Endothelial cell of umbilical vein (primary cell): ENCODE measurements around the gene EIF2AK3. TPM values are rescaled to one million over a fixed set of nuclear protein-coding genes. Genes with fewer than 3 reads are reported as not detected.

Source experiments
- BruUV-seq: library from RNA; stranded (reverse); fragments of 400-500 nt; replicated peaks from 2 replicates; lab custom pipeline; 2021; lab: Mats Ljungman, UMichigan
- CTCF ChIA-PET: fragments of 300-600, 350-600 bp; sonication (Branson Sonifier 250); formaldehyde crosslinking; loops from one replicate; lab custom pipeline; 2021; ENCODE audit warnings: antibody characterized with exemption, inconsistent platforms; lab: Charles Lee
- POLR2A ChIA-PET: fragments of 300-600, 350-600 bp; sonication (Branson Sonifier 250); formaldehyde crosslinking; loops from one replicate; lab custom pipeline; 2021; ENCODE audit warnings: antibody characterized with exemption, inconsistent platforms; lab: Charles Lee
- DNase-seq: peaks from one replicate; pipeline ENCODE4 v3.0.0-alpha.2; 2011; ENCODE audit warnings: low read depth, low spot score
- FAIRE-seq: peaks from 2 replicates; lab custom pipeline; 2011; peaks lifted over from hg19 to GRCh38; lab: Jason Lieb, UNC
- H2AFZ ChIP-seq: 2 replicates; pipeline ENCODE4 v1.6.0; 2012; ENCODE audit warnings: low read depth, low read length, control low read depth, inconsistent platforms
- H3K27ac ChIP-seq: 2 replicates; pipeline ENCODE4 v1.5.1; 2011; ENCODE audit warnings: low read depth, mild to moderate bottlenecking, control low read depth, low read length, moderate library complexity; ENCODE audit not compliant: insufficient read depth
- H3K27me3 ChIP-seq, 2 experiments: 2 replicates each; pipeline versions ENCODE4 v1.6.0 to v1.6.1; 2011; ENCODE audit warnings: low read length in 2 of 2, mixed read lengths in 1 of 2; ENCODE audit not compliant: control insufficient read depth in 2 of 2, insufficient read depth in 2 of 2
- H3K36me3 ChIP-seq, 2 experiments: 2 replicates in 1 of 2; 3 replicates in 1 of 2; pipeline ENCODE4 v1.5.1; 2011; ENCODE audit warnings: low read length in 2 of 2, mild to moderate bottlenecking in 1 of 2, moderate library complexity in 1 of 2; ENCODE audit not compliant: control insufficient read depth in 2 of 2, insufficient read depth in 2 of 2; ENCODE audit errors: extremely low read depth in 1 of 2
- H3K4me1 ChIP-seq: 3 replicates; pipeline ENCODE4 v1.5.1; 2011; ENCODE audit warnings: mild to moderate bottlenecking, low read length; ENCODE audit not compliant: control insufficient read depth, insufficient read depth; ENCODE audit errors: extremely low read depth
- H3K4me2 ChIP-seq: 2 replicates; pipeline ENCODE4 v1.6.1; 2011; ENCODE audit warnings: low read length, control low read depth, mixed read lengths; ENCODE audit not compliant: insufficient read depth
- H3K4me3 ChIP-seq, 3 experiments: fragments of 200-600 bp in 1 of 3; sonication (generic), shearing (Covaris generic) in 1 of 3; replicated peaks in 1 of 3; 2 replicates each; pipeline ENCODE4 v1.5.1; 2011 to 2016; ENCODE audit warnings: control low read depth in 3 of 3, low read length in 3 of 3, mild to moderate bottlenecking in 2 of 3, inconsistent platforms in 1 of 3, low read depth in 1 of 3, moderate library complexity in 1 of 3; ENCODE audit not compliant: insufficient read depth in 1 of 3
- H3K79me2 ChIP-seq: 2 replicates; pipeline ENCODE4 v1.6.0; 2012; ENCODE audit warnings: low read length, inconsistent platforms; ENCODE audit not compliant: control insufficient read depth, insufficient read depth
- H3K9ac ChIP-seq: replicated peaks from 2 replicates; pipeline ENCODE3; 2011; ENCODE audit warnings: low read length, control low read depth; ENCODE audit not compliant: insufficient read depth; ENCODE audit errors: extremely low read depth
- H3K9me1 ChIP-seq: replicated peaks from 3 replicates; pipeline ENCODE4 v1.6.0; 2011; ENCODE audit warnings: mild to moderate bottlenecking, low read length; ENCODE audit not compliant: control insufficient read depth, insufficient read depth; ENCODE audit errors: extremely low read depth
- H3K9me3 ChIP-seq: replicated peaks from 2 replicates; pipeline ENCODE4 v1.5.1; 2012; ENCODE audit warnings: low read length, inconsistent platforms; ENCODE audit not compliant: control insufficient read depth, insufficient read depth
- H4K20me1 ChIP-seq: replicated peaks from 2 replicates; pipeline ENCODE3; 2011; ENCODE audit warnings: mild to moderate bottlenecking, low read length; ENCODE audit not compliant: control insufficient read depth, insufficient read depth; ENCODE audit errors: extremely low read depth
- EZH2 ChIP-seq: IDR thresholded peaks from 2 replicates; pipeline ENCODE4 v1.6.1; 2012; ENCODE audit warnings: borderline replicate concordance, low read depth, mild to moderate bottlenecking, moderate library complexity, low read length, inconsistent platforms; ENCODE audit not compliant: severe bottlenecking
- FOS ChIP-seq: IDR thresholded peaks from 2 replicates; pipeline ENCODE4 v1.6.1; 2011; ENCODE audit warnings: mild to moderate bottlenecking, low read length, moderate library complexity, borderline replicate concordance; ENCODE audit not compliant: insufficient read depth
- GATA2 ChIP-seq: IDR thresholded peaks from 2 replicates; pipeline ENCODE4 v1.7.0; 2011; ENCODE audit warnings: low read depth, mild to moderate bottlenecking, moderate library complexity, mixed read lengths, low read length; ENCODE audit not compliant: insufficient read length, insufficient read depth
- JUN ChIP-seq: IDR thresholded peaks from 2 replicates; pipeline ENCODE4 v1.6.1; 2011; ENCODE audit warnings: borderline replicate concordance, low read depth; ENCODE audit not compliant: insufficient read length, insufficient read depth
- MYC ChIP-seq: IDR thresholded peaks from one replicate; pipeline ENCODE4 v1.6.1; 2011; ENCODE audit warnings: mild to moderate bottlenecking, low read depth, low read length
- POLR2A ChIP-seq: IDR thresholded peaks from 2 replicates; pipeline ENCODE4 v1.6.1; 2012; ENCODE audit warnings: low read depth, mild to moderate bottlenecking, control low read depth, low read length
- POLR2AphosphoS5 ChIP-seq: IDR thresholded peaks from 2 replicates; pipeline ENCODE4 v1.6.1; 2012; ENCODE audit warnings: low read depth, mild to moderate bottlenecking, control low read depth, low read length, moderate library complexity; ENCODE audit not compliant: insufficient read depth
- dilution Hi-C: fragments of 300-500 bp; cut with MboI; formaldehyde crosslinking; loops from one replicate; pipeline ENCODE4 v1.15.0; 2019; ENCODE audit warnings: low sequenced_read_pairs; ENCODE audit not compliant: extremely low pct_ligation_motif_present
- intact Hi-C: fragments of 100-400 bp; cut with micrococcal nuclease; formaldehyde crosslinking; loops from one replicate; pipeline ENCODE4 v1.10.0; 2022
- polyA plus RNA-seq, 4 experiments: library from polyadenylated mRNA; depleted of rRNA in 3 of 4; stranded (reverse) in 3 of 4; unstranded in 1 of 4; fragments of >200 nt; gene quantifications; 2 replicates each; pipeline versions ENCODE4 v1.2.1 to v1.2.3, GENCODE V29; 2011 to 2012; ENCODE audit warnings: missing spikeins in 1 of 4
- total RNA-seq: library from RNA; stranded (reverse); gene quantifications from 2 replicates; pipeline ENCODE4 v1.2.3, GENCODE V29; 2021
- TF ChIP-seq, protein P1 (sequence below): IDR thresholded peaks from 2 replicates; pipeline ENCODE4 v1.6.1; 2011; ENCODE audit not compliant: insufficient read depth, insufficient read length
- TF ChIP-seq, protein P2 (sequence below), 2 donors: IDR thresholded peaks; 1 replicate in 1 of 2; 2 replicates in 1 of 2; pipeline ENCODE4 v1.5.1; 2011; ENCODE audit warnings: low read length in 2 of 2, mild to moderate bottlenecking in 2 of 2, moderate library complexity in 2 of 2, control low read depth in 1 of 2, inconsistent platforms in 1 of 2, low read depth in 1 of 2; ENCODE audit not compliant: insufficient read depth in 1 of 2; ENCODE audit errors: extremely low read depth in 1 of 2

EIF2AK3 gene
- total and polyA plus RNA-seq, 2 donors (not counting 3 experiments of a cell fraction or from before 2014, with no cell fraction given), result 5.3 to 17.3 TPM

DNA sequence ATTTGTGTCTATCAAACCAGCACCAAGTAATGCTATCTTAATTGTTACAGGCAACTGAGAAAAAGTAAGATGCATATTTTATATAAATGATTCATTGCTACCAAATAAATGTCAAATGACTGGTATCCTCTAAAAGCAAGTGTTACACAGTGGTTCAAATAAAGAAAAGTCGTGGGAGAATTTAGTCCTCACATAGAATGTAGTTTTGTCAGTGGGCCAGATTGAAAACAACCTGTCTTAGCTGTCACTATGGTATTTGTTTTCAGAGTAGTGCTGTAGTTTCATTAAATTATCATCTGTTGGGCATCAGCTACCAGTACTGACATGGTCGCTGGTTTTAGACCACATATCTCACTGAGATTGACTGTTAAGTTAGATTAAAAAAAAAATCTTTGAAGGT is 10.2 kb upstream of the EIF2AK3 start:
- FAIRE-seq (no peak), DNase-seq (no peak)
- intact Hi-C loops (no loop called here), dilution Hi-C loops (no loop called here)
- H3K27me3 ChIP-seq, result peaks cover 3 to 6% of the 10 kb centered on the region in 2 experiments
- H3K4me3 ChIP-seq, result no peak overlapping the region
- no peak overlapping the region for H2AFZ ChIP-seq
- H3K36me3 ChIP-seq, result no peaks in the 10 kb centered on the region
- peaks cover 3% of the 10 kb centered on the region for H3K4me1 ChIP-seq
- TF ChIP-seq FOS (no peak), EZH2 (no peak), JUN (no peak), POLR2AphosphoS5 (no peak), GATA2 (no peak), POLR2A (no peak), MYC (no peak)
- TF ChIP-seq, protein P1, sequence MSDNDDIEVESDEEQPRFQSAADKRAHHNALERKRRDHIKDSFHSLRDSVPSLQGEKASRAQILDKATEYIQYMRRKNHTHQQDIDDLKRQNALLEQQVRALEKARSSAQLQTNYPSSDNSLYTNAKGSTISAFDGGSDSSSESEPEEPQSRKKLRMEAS, result no peak
- TF ChIP-seq, protein P2, sequence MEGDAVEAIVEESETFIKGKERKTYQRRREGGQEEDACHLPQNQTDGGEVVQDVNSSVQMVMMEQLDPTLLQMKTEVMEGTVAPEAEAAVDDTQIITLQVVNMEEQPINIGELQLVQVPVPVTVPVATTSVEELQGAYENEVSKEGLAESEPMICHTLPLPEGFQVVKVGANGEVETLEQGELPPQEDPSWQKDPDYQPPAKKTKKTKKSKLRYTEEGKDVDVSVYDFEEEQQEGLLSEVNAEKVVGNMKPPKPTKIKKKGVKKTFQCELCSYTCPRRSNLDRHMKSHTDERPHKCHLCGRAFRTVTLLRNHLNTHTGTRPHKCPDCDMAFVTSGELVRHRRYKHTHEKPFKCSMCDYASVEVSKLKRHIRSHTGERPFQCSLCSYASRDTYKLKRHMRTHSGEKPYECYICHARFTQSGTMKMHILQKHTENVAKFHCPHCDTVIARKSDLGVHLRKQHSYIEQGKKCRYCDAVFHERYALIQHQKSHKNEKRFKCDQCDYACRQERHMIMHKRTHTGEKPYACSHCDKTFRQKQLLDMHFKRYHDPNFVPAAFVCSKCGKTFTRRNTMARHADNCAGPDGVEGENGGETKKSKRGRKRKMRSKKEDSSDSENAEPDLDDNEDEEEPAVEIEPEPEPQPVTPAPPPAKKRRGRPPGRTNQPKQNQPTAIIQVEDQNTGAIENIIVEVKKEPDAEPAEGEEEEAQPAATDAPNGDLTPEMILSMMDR (IDR thresholded peaks at IDR 0.05; ENCODE audit: extremely low read depth in 1 of 2, insufficient read depth in 1 of 2, low read depth in 1 of 2, low read length in 2 of 2), result no peak
- H3K79me2 ChIP-seq, result no peaks in the 10 kb centered on the region
- ChIA-PET POLR2A (no interaction called here), CTCF (interaction anchor here (1.7 kb wide), 1 partner anchor 32 kb away, joined by 4 read pairs; no protein-coding TSS in a partner anchor)
- H3K9me3 ChIP-seq, result no peaks in the 10 kb centered on the region
- no peak overlapping the region for H3K9ac ChIP-seq
- no peaks in the 10 kb centered on the region for H3K9me1 ChIP-seq
- no peak overlapping the region for H3K4me2 ChIP-seq
- H4K20me1 ChIP-seq, result no peaks in the 10 kb centered on the region
- no TSS peak for BruUV-seq
- no peak overlapping the region for H3K27ac ChIP-seq
